Measurements from ENCODE around the gene HIVEP2.
"Not testable (repeated sequence)": the region's sequence is repeated elsewhere in the genome, so short reads cannot be mapped to it uniquely, and the experiment has no call there.

The HIVEP2 gene

DNA sequence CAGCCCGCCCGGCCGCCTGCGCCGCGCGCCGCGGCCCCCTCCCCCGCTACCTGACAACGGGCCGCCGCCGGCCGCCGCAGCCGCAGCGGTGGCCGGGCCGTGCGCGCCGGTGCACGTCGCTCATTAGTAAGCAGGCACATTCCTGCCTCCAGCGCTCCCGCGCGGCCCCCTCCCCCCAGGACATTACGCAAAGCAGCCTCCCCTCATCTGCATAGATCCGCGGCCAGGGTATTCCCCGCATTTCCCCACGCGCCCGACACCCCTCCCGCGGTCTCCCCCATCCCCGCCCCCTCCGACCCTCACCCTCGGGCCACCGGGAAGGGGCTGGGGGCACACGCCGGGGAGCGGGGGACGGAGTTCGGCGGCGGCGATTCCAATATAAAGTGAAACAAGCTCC is at the start of gene HIVEP2:
HIVEP2 (minus strand) TSS at position 128 of the 397 bp plus-strand sequence. CDS start 170,438 bp downstream, outside the sequence.
- peak; percentile 94 for DNase-seq

DNA sequence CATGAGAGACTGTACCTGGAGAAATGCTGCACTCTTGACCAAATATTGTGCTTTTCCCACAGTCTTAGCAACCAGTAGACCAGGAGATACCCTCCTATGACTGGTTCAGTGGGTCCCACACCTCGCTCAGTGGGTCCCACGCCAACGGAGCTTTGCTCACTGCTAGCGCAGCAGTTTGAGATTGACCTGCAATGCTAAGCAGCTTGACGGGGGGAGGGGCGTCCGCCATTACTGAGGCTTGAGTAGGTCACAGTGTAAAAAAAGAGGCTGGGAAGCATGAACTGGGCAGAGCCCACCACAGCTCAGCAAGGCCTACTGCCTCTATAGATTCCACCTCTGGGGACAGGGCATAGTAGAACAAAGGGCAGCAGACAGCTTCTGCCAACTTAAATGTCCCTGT is 49.0 kb upstream of the HIVEP2 start:
- no peak for DNase-seq

- no peak for DNase-seq
Observed at GRCh38 chr6:142987490-142987889, 42.5 kb upstream of the HIVEP2 start.

GRCh38 chr6:142985281-142985680 is 40.3 kb upstream of the HIVEP2 start:
- DNase-seq, result no peak

GRCh38 chr6:142984386-142984785 is 39.4 kb upstream of the HIVEP2 start:
- no peak for DNase-seq

DNA sequence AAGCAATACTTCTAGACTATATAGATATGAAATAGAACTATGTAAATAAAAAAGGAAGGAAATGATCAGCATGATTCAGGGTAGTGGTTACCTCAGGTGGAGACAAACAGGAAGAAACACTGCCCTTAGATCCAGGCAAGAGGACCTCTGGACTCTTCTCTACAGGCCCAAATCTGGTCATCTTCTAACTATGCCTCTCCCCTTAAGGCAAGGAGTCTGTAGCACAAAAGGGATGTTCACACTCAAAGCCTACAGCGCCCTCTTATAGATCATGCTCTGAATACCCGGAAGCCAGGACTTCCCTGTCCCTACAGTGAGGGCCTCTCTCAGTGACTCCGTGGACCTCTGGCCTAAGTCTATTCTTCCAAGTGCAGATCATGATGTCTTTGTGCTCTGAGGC is 30.4 kb upstream of the HIVEP2 start:
- no peak for DNase-seq

- not testable (repeated sequence) for DNase-seq
Observed at GRCh38 chr6:142970941-142971340, 26.0 kb upstream of the HIVEP2 start.

DNA sequence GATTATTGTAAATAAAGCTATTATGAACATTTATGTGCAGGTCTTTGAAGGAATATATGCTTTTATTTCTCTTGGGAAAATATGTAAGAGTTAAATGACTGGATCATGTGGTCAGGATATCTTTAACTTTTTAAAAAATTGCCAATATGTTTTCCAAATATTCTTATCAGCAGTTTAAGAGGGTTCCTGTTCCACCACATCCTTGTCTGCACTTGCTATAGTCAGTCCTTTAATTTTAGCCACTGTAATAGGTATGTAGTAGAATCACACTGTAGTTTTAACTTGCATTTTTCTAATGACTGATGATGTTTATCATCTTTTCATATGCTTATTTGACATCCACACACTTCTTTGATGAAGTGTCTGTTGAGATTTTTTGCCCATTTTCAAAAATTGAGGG is 23.6 kb upstream of the HIVEP2 start:
- DNase-seq, result no peak

DNA sequence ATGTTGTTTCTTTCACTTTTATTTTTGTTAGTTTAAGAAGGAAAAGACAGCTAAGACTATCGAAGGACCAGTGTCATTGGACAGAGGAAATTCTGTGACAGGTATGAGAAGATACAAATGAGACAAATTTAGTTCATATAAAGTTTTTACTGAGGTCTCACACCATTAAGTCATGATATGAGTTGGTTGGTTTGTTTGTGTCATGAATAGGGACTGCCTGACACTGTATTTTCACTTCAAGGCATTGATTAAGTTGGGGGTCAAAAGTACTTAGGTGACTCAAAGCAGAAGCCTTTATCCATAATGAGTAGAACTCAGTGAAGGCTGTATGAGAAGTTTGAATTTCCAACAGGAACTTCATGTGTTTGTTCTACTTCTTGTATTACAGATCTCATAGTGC is 21.3 kb upstream of the HIVEP2 start:
- DNase-seq, result no peak

DNA sequence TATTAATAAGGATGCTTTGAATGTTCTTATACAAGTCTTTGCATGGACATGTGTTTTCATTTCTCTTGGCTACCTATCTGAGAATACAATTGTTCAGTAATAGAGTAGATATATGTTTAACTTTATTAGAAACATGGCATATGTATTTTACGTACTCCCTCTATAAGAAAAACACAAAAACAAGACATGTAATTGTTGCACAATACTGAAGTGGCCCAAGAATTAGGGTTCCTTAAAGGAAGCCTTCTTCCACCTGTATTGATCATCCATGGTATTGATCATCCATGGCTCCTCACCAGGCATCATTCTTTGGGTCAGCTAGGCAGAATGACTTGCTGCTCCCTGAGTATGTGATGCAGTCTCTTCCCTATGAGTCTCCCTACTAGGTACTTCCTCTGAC is 20.2 kb upstream of the HIVEP2 start:
- no peak for DNase-seq

DNA sequence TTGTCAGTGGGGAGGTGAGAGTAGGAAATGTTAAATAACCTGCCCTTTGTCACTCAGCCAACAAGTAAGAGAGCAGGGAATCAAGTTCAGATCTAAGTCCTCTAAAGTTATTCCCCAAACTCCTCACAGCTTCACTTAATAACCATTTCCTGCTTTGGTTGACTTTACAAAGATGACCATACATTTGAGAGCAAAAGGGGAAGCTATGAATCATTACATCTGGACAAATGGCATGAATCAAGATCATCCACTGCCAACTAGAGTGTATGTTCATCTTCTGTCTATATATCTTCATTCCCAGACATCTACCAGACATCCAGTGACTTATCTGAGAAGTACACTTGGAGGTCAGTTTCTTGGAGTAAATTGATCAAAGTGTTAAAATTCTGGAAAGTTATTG is 15.1 kb upstream of the HIVEP2 start:
- no peak for DNase-seq

DNA sequence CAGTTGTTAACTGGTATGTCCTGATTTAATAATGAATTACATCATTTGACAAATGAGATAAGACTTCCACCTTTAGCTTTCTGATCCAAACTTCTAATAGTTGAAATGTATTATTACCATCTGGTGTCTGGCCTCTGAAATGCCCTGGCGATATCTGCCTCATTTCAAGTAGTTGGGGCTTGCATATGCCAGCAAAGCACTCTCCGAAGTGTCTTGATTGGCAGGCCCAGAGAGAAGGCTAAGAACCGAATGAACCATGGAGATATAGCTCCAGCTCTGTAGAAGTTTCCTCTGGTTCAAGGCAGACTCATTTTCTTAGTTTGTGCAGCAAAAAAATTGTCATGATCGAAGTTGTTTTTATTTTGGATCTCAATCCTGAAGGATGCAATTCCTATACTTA is 13.4 kb upstream of the HIVEP2 start:
- no peak for DNase-seq

GRCh38 chr6:142956726-142957125 is 11.8 kb upstream of the HIVEP2 start:
- DNase-seq, result no peak

DNA sequence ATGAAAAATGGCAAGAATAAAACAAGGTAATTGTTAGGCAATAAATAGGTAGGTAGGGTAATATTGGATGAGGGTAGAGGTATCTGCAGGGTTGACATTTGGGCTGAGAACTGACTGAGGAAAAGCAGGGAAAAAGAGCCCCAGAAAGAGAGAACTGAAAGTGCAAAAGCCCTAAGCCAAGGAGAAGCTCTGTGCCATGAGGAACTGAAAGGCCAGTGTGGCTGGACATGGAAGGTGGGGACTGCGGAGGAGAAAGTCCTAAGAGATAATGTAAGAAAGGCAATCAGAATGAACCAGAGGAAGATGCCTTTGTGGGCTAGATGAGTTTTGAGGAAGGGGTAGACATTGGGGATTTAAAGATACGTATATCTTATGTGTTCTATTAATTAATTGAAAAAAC is 9.9 kb upstream of the HIVEP2 start:
- no peak for DNase-seq

GRCh38 chr6:142953373-142954273 is 8.6 kb upstream of the HIVEP2 start:
- DNase-seq, result no peak

GRCh38 chr6:142952614-142953013 is 7.6 kb upstream of the HIVEP2 start:
- no peak for DNase-seq

DNA sequence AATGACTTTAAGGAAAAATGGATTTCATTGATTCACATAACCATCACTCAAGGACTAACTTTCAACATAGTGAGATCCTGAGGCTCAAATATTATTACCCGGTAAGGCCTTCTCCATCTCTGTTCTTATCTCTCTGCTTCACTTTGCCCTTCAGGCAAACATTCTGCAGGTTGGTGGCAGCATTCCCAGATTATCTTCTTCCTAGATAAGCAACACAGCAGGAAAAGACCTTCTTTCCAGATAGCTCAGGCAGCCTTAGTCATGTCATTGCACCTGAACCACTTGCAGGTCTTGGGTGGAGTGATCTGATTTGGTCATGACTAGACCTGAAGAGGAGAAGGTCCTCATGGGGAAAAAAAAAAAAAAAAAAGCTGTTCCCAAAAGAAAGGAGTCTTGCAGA is 5.3 kb upstream of the HIVEP2 start:
- no peak for DNase-seq

- no peak for DNase-seq
Observed at GRCh38 chr6:142947714-142948480, 2.9 kb upstream of the HIVEP2 start.

DNA sequence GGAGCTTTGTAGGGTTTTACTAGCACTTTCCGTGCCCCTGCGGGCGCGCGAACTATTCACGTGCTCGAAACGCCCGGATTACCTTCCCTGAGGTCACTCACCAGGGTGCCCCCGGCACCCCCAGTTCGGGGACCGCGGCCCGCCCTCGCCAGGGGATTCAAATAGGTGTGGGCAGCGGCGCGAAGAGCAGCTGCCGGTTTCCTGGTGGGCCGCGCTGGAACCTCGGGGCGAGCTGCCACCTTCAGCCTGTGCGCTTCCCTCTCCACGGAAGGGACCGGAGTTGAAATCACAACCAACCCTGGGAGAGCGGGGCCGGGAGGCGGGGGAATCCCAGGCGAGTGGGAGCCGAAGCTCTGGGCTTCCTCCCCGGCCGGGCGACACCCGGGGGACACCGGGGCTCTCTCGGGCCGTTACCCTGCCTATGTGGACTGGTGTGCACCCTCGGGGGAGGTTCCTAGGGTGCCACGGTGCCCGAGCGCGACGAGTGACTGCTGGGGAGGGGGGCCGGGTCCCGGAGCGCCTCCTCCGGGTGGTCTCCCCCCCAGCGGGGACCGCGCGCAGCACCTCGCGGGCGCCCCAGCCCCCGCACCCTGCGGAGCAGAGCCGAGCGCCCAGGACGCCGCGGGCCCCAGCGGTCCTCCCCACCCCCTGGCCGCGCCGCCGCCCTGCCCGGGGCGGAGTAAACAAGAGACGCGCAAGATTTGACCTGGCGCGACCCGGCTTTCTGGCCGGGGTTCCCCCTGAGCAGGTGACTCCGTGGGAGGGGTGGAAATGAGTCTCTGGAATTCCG is 2.1 kb upstream of the HIVEP2 start:
- peak; percentile 88 for DNase-seq

DNA sequence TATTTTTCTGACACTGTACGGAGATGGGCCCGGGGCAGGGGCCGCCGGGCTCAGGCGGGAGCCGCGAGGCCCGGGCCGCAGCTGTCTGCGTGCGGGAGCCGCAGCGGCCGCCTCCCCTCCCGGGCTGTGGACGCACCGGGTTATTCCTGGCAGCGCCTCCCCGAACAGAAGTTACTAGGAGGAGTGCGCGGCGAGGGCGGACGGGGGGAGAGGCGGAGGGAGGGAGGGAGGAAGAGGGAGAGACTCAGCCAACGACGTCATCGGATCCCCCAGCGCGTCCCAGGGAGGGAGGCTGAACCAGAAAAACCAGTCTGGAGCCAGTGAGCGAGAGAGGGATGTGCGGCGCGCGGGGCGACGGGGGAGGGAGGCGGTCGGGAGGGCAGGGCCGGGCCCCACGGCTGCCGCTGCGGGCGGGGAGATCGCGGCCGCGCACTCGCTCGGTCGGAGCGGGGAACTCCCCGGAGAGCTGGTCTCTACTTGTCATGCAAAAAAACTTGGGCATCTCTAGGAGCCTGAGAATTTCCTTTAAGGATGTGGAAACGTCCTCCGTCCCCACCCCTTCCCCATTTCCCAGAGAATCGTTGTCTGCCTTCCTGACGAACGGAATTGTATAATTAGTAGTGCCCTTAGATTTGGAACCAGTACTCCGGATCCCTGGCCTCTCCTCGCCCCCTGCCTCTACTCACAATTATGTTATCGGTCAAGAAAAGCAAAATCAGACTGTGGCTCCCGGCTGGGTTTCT is 1.4 kb upstream of the HIVEP2 start:
- DNase-seq, result peak; percentile 92

GRCh38 chr6:142945446-142946180 is 637 bp upstream of the HIVEP2 start:
- DNase-seq, result peak; percentile 84

Data from activated CD8-positive, alpha-beta memory T cell treated with anti-CD3 and anti-CD28 coated beads for 24 hours (primary cell).